ENCODE measurements around the gene MSRB3. TPM values are rescaled to one million over a fixed set of nuclear protein-coding genes. Genes with fewer than 3 reads are reported as not detected.

Gene MSRB3
- total RNA-seq, 1 experiment from 2014 or later, result 1.8 TPM

DNA sequence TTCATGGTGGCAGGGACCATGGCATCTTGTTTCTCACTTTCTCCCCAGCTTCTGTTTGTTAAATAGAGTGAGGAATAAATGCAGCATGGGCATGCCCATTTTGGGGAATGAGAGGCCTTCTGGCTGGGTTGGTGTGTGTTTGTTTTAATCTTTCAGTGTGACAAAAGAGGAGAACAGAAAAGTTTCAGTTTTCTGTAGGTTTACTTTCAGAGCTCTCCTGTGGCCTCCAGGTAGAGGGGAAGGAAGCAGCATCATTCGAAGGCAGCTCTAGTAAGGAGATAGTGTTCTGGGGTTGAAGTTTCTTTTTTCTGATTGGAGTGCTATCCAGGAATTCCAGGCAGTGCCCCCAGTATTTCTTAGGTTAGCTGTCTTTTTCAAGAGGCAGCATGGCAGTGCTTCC lies 15.3 kb downstream of the MSRB3 start:
- ATAC-seq (no peak), DNase-seq (ENCODE audit: low spot score) (no peak)
- Mint-ChIP-seq H3K27me3 (ENCODE audit: low read depth) (no peaks in the 10 kb centered on the region), H3K4me1 (no peaks in the 10 kb centered on the region), H3K4me3 (no peak overlapping the region), H3K27ac (no peak overlapping the region), H3K36me3 (no peaks in the 10 kb centered on the region), H3K9me3 (peaks cover 8% of the 10 kb centered on the region)
- ChIA-PET POLR2A (no interaction called here), CTCF (no interaction called here)
- TF ChIP-seq, protein P1, sequence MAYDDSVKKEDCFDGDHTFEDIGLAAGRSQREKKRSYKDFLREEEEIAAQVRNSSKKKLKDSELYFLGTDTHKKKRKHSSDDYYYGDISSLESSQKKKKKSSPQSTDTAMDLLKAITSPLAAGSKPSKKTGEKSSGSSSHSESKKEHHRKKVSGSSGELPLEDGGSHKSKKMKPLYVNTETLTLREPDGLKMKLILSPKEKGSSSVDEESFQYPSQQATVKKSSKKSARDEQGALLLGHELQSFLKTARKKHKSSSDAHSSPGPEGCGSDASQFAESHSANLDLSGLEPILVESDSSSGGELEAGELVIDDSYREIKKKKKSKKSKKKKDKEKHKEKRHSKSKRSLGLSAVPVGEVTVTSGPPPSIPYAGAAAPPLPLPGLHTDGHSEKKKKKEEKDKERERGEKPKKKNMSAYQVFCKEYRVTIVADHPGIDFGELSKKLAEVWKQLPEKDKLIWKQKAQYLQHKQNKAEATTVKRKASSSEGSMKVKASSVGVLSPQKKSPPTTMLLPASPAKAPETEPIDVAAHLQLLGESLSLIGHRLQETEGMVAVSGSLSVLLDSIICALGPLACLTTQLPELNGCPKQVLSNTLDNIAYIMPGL (CRISPR knock-in tag; IDR thresholded peaks at IDR 0.05), result no peak
- TF ChIP-seq RORB (CRISPR knock-in tag; IDR thresholded peaks at IDR 0.05) (no peak), ZNF263 (CRISPR knock-in tag; IDR thresholded peaks at IDR 0.05; ENCODE audit: low read depth) (no peak), NFATC4 (CRISPR knock-in tag; IDR thresholded peaks at IDR 0.05) (no peak), FOXK1 (CRISPR knock-in tag; IDR thresholded peaks at IDR 0.05) (no peak), NR1H2 (CRISPR knock-in tag; IDR thresholded peaks at IDR 0.05) (no peak), OVOL2 (CRISPR knock-in tag; IDR thresholded peaks at IDR 0.05; ENCODE audit: borderline replicate concordance) (no peak)
- TF ChIP-seq, protein P2, sequence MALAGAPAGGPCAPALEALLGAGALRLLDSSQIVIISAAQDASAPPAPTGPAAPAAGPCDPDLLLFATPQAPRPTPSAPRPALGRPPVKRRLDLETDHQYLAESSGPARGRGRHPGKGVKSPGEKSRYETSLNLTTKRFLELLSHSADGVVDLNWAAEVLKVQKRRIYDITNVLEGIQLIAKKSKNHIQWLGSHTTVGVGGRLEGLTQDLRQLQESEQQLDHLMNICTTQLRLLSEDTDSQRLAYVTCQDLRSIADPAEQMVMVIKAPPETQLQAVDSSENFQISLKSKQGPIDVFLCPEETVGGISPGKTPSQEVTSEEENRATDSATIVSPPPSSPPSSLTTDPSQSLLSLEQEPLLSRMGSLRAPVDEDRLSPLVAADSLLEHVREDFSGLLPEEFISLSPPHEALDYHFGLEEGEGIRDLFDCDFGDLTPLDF (CRISPR knock-in tag; IDR thresholded peaks at IDR 0.05), result no peak

DNA sequence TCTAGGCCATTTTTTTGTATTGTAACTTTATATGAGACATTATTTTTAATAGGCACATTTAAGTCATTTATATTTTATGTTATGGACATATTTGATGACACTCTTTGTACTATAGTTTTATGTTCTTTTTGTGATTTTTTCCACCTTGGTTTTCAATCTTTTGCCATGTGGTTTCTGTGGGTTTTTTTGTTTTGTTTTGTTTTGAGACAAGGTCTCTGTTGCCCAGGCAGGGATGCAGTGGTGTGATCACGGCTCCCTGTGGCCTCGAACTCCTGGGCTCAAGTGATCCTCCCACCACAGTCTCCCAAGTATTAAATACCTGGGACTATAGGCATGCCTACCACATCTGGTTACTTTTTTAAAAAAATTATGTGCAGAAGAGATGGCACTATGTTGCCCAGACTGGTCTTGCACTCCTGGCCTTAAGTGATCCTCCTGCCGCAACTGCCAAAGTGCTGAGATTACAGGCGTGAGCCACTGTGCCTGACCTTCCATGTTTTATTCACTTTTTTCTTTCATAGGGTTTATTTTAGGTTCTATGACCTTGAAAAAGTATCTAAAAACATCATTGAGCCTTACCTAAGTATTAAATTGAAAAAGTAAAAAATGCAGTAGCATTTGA lies 16.3 kb downstream of the MSRB3 start:
- no peak overlapping the region for H3K4me3 Mint-ChIP-seq
- no peak for TF ChIP-seq FOXK1 (CRISPR knock-in tag; IDR thresholded peaks at IDR 0.05)
- no peak for TF ChIP-seq NR3C1 (CRISPR knock-in tag; conservative IDR thresholded peaks at IDR 0.05; ENCODE audit: low read depth)
- TF ChIP-seq SMAD4 (CRISPR knock-in tag; IDR thresholded peaks at IDR 0.05), result no peak
- TF ChIP-seq GRHL2 (CRISPR knock-in tag; IDR thresholded peaks at IDR 0.05; ENCODE audit: insufficient replicate concordance, severe bottlenecking), result no peak
- TF ChIP-seq, protein P3, sequence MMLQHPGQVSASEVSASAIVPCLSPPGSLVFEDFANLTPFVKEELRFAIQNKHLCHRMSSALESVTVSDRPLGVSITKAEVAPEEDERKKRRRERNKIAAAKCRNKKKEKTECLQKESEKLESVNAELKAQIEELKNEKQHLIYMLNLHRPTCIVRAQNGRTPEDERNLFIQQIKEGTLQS (CRISPR knock-in tag; conservative IDR thresholded peaks at IDR 0.05), result no peak
- TF ChIP-seq TCF7 (CRISPR knock-in tag; IDR thresholded peaks at IDR 0.05; ENCODE audit: low read depth), result no peak
- TF ChIP-seq MYBL2 (CRISPR knock-in tag; IDR thresholded peaks at IDR 0.05), result no peak
- TF ChIP-seq CBFB (CRISPR knock-in tag; IDR thresholded peaks at IDR 0.05; ENCODE audit: low read depth), result no peak
- no peak for TF ChIP-seq IRF2 (CRISPR knock-in tag; IDR thresholded peaks at IDR 0.05; ENCODE audit: borderline replicate concordance, low read depth)
- TF ChIP-seq, protein P4, sequence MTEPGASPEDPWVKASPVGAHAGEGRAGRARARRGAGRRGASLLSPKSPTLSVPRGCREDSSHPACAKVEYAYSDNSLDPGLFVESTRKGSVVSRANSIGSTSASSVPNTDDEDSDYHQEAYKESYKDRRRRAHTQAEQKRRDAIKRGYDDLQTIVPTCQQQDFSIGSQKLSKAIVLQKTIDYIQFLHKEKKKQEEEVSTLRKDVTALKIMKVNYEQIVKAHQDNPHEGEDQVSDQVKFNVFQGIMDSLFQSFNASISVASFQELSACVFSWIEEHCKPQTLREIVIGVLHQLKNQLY (CRISPR knock-in tag; IDR thresholded peaks at IDR 0.05), result no peak
- TF ChIP-seq, protein P5, sequence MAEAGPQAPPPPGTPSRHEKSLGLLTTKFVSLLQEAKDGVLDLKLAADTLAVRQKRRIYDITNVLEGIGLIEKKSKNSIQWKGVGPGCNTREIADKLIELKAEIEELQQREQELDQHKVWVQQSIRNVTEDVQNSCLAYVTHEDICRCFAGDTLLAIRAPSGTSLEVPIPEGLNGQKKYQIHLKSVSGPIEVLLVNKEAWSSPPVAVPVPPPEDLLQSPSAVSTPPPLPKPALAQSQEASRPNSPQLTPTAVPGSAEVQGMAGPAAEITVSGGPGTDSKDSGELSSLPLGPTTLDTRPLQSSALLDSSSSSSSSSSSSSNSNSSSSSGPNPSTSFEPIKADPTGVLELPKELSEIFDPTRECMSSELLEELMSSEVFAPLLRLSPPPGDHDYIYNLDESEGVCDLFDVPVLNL (CRISPR knock-in tag; IDR thresholded peaks at IDR 0.05; ENCODE audit: borderline replicate concordance, low read depth), result no peak
- no peak for TF ChIP-seq NFE2L1 (CRISPR knock-in tag; IDR thresholded peaks at IDR 0.05)
- TF ChIP-seq ZNF219 (CRISPR knock-in tag; IDR thresholded peaks at IDR 0.05; ENCODE audit: borderline replicate concordance), result no peak
- TF ChIP-seq, protein P6, sequence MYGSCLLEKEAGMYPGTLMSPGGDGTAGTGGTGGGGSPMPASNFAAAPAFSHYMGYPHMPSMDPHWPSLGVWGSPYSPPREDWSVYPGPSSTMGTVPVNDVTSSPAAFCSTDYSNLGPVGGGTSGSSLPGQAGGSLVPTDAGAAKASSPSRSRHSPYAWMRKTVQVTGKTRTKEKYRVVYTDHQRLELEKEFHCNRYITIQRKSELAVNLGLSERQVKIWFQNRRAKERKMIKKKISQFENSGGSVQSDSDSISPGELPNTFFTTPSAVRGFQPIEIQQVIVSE (CRISPR knock-in tag; IDR thresholded peaks at IDR 0.05; ENCODE audit: borderline replicate concordance), result no peak
- TF ChIP-seq, protein P7, sequence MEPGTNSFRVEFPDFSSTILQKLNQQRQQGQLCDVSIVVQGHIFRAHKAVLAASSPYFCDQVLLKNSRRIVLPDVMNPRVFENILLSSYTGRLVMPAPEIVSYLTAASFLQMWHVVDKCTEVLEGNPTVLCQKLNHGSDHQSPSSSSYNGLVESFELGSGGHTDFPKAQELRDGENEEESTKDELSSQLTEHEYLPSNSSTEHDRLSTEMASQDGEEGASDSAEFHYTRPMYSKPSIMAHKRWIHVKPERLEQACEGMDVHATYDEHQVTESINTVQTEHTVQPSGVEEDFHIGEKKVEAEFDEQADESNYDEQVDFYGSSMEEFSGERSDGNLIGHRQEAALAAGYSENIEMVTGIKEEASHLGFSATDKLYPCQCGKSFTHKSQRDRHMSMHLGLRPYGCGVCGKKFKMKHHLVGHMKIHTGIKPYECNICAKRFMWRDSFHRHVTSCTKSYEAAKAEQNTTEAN (CRISPR knock-in tag; IDR thresholded peaks at IDR 0.05), result no peak
- TF ChIP-seq, protein P8, sequence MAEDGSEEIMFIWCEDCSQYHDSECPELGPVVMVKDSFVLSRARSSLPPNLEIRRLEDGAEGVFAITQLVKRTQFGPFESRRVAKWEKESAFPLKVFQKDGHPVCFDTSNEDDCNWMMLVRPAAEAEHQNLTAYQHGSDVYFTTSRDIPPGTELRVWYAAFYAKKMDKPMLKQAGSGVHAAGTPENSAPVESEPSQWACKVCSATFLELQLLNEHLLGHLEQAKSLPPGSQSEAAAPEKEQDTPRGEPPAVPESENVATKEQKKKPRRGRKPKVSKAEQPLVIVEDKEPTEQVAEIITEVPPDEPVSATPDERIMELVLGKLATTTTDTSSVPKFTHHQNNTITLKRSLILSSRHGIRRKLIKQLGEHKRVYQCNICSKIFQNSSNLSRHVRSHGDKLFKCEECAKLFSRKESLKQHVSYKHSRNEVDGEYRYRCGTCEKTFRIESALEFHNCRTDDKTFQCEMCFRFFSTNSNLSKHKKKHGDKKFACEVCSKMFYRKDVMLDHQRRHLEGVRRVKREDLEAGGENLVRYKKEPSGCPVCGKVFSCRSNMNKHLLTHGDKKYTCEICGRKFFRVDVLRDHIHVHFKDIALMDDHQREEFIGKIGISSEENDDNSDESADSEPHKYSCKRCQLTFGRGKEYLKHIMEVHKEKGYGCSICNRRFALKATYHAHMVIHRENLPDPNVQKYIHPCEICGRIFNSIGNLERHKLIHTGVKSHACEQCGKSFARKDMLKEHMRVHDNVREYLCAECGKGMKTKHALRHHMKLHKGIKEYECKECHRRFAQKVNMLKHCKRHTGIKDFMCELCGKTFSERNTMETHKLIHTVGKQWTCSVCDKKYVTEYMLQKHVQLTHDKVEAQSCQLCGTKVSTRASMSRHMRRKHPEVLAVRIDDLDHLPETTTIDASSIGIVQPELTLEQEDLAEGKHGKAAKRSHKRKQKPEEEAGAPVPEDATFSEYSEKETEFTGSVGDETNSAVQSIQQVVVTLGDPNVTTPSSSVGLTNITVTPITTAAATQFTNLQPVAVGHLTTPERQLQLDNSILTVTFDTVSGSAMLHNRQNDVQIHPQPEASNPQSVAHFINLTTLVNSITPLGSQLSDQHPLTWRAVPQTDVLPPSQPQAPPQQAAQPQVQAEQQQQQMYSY (CRISPR knock-in tag; IDR thresholded peaks at IDR 0.05), result no peak
- ATAC-seq (no peak), DNase-seq (ENCODE audit: low spot score) (no peak)
- H3K4me1 Mint-ChIP-seq, result no peaks in the 10 kb centered on the region
- no peaks in the 10 kb centered on the region for H3K27me3 Mint-ChIP-seq (ENCODE audit: low read depth)
- no peak overlapping the region for H3K27ac Mint-ChIP-seq
- peaks cover 8% of the 10 kb centered on the region for H3K9me3 Mint-ChIP-seq
- no peaks in the 10 kb centered on the region for H3K36me3 Mint-ChIP-seq
- ChIA-PET POLR2A (no interaction called here), CTCF (no interaction called here)
